HL-60 (cell line): ENCODE data around the gene MAFB.

Experiments
- GABPA ChIP-seq: IDR thresholded peaks from 2 replicates; pipeline ENCODE4 v1.6.1; 2012; ENCODE audit warnings: low read depth
- TF ChIP-seq, protein P1 (sequence below): IDR thresholded peaks from one replicate; pipeline ENCODE4 v1.5.1; 2011; ENCODE audit warnings: low read length, control low read depth, inconsistent platforms; ENCODE audit not compliant: insufficient read depth
- TF ChIP-seq, protein P2 (sequence below): IDR thresholded peaks from 2 replicates; pipeline ENCODE4 v1.6.1; 2012; ENCODE audit warnings: low read depth; ENCODE audit not compliant: insufficient replicate concordance

DNA sequence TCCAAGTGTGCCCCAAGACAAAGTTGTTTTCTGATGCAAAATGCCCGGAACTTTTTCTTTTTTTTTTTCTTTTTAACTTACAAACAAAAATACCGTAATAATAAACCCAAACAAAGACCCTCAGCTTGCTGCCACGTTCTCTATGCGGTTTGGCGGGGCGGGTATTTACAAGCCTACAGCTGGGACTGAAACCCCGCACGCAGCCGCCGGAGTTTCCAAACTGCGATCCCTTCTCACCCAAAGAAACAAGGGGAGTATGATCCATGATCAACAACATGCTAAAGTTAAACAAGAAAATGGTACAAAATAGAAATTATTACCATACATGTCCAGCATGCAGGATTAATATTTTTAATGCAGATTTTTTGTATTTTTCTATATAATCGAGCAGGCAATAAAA is 2.1 kb downstream of the MAFB start:
- TF ChIP-seq, protein P1, sequence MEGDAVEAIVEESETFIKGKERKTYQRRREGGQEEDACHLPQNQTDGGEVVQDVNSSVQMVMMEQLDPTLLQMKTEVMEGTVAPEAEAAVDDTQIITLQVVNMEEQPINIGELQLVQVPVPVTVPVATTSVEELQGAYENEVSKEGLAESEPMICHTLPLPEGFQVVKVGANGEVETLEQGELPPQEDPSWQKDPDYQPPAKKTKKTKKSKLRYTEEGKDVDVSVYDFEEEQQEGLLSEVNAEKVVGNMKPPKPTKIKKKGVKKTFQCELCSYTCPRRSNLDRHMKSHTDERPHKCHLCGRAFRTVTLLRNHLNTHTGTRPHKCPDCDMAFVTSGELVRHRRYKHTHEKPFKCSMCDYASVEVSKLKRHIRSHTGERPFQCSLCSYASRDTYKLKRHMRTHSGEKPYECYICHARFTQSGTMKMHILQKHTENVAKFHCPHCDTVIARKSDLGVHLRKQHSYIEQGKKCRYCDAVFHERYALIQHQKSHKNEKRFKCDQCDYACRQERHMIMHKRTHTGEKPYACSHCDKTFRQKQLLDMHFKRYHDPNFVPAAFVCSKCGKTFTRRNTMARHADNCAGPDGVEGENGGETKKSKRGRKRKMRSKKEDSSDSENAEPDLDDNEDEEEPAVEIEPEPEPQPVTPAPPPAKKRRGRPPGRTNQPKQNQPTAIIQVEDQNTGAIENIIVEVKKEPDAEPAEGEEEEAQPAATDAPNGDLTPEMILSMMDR = no peak
- TF ChIP-seq, protein P2, sequence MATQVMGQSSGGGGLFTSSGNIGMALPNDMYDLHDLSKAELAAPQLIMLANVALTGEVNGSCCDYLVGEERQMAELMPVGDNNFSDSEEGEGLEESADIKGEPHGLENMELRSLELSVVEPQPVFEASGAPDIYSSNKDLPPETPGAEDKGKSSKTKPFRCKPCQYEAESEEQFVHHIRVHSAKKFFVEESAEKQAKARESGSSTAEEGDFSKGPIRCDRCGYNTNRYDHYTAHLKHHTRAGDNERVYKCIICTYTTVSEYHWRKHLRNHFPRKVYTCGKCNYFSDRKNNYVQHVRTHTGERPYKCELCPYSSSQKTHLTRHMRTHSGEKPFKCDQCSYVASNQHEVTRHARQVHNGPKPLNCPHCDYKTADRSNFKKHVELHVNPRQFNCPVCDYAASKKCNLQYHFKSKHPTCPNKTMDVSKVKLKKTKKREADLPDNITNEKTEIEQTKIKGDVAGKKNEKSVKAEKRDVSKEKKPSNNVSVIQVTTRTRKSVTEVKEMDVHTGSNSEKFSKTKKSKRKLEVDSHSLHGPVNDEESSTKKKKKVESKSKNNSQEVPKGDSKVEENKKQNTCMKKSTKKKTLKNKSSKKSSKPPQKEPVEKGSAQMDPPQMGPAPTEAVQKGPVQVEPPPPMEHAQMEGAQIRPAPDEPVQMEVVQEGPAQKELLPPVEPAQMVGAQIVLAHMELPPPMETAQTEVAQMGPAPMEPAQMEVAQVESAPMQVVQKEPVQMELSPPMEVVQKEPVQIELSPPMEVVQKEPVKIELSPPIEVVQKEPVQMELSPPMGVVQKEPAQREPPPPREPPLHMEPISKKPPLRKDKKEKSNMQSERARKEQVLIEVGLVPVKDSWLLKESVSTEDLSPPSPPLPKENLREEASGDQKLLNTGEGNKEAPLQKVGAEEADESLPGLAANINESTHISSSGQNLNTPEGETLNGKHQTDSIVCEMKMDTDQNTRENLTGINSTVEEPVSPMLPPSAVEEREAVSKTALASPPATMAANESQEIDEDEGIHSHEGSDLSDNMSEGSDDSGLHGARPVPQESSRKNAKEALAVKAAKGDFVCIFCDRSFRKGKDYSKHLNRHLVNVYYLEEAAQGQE = no peak
- TF ChIP-seq GABPA = no peak
